ENCODE measurements around the gene TMEM158.

DNA sequence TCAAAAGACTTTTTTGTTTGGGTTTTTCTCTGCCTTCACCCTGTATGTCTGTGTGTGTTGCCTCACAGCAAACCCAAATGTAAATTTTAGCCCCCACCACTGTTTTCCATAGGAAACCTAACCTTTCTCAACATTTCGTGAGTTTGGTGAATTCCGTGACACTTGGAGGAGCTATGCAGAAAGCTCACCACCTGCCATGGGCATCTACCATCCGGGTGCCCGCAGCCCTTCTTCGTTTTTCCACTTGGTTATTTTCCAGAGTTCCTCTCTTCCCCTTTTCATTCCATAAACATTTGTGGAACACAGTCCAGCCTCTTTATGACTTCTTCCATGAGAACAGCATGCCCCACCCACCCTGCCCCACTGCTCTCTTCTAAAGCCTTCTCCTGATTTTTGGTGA lies 31.3 kb downstream of the TMEM158 start:
- TF ChIP-seq EP300 (IDR thresholded peaks at IDR 0.05; ENCODE audit: borderline replicate concordance) (no peak), CREB1 (IDR thresholded peaks at IDR 0.05; ENCODE audit: low read depth) (no peak), YY1 (IDR thresholded peaks at IDR 0.05; ENCODE audit: low read depth) (no peak), CEBPB (IDR thresholded peaks at IDR 0.05) (no peak), TAF1 (IDR thresholded peaks at IDR 0.05; ENCODE audit: low read depth) (no peak), TCF12 (IDR thresholded peaks at IDR 0.05; ENCODE audit: low read depth) (no peak), RAD21 (IDR thresholded peaks at IDR 0.05; ENCODE audit: low read depth) (no peak), FOXM1 (IDR thresholded peaks at IDR 0.05; ENCODE audit: borderline replicate concordance, low read depth) (no peak), NFIC (IDR thresholded peaks at IDR 0.05) (no peak)
- TF ChIP-seq, protein P1, sequence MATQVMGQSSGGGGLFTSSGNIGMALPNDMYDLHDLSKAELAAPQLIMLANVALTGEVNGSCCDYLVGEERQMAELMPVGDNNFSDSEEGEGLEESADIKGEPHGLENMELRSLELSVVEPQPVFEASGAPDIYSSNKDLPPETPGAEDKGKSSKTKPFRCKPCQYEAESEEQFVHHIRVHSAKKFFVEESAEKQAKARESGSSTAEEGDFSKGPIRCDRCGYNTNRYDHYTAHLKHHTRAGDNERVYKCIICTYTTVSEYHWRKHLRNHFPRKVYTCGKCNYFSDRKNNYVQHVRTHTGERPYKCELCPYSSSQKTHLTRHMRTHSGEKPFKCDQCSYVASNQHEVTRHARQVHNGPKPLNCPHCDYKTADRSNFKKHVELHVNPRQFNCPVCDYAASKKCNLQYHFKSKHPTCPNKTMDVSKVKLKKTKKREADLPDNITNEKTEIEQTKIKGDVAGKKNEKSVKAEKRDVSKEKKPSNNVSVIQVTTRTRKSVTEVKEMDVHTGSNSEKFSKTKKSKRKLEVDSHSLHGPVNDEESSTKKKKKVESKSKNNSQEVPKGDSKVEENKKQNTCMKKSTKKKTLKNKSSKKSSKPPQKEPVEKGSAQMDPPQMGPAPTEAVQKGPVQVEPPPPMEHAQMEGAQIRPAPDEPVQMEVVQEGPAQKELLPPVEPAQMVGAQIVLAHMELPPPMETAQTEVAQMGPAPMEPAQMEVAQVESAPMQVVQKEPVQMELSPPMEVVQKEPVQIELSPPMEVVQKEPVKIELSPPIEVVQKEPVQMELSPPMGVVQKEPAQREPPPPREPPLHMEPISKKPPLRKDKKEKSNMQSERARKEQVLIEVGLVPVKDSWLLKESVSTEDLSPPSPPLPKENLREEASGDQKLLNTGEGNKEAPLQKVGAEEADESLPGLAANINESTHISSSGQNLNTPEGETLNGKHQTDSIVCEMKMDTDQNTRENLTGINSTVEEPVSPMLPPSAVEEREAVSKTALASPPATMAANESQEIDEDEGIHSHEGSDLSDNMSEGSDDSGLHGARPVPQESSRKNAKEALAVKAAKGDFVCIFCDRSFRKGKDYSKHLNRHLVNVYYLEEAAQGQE (IDR thresholded peaks at IDR 0.05; ENCODE audit: low read depth): no peak
- TF ChIP-seq, protein P2, sequence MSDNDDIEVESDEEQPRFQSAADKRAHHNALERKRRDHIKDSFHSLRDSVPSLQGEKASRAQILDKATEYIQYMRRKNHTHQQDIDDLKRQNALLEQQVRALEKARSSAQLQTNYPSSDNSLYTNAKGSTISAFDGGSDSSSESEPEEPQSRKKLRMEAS (IDR thresholded peaks at IDR 0.05): no peak
